Ramos (cell line): ENCODE data around the gene OPRM1.
"Not testable (repeated sequence)": the region's sequence is repeated elsewhere in the genome, so short reads cannot be mapped to it uniquely, and the experiment has no call there.

Source experiments
- in situ Hi-C: fragments of 300-500 bp; cut with MboI; formaldehyde crosslinking; loops from one replicate; pipeline ENCODE4 v1.14.3; 2022; ENCODE audit warnings: low sequenced_read_pairs; ENCODE audit not compliant: unreplicated experiment

Gene OPRM1

DNA sequence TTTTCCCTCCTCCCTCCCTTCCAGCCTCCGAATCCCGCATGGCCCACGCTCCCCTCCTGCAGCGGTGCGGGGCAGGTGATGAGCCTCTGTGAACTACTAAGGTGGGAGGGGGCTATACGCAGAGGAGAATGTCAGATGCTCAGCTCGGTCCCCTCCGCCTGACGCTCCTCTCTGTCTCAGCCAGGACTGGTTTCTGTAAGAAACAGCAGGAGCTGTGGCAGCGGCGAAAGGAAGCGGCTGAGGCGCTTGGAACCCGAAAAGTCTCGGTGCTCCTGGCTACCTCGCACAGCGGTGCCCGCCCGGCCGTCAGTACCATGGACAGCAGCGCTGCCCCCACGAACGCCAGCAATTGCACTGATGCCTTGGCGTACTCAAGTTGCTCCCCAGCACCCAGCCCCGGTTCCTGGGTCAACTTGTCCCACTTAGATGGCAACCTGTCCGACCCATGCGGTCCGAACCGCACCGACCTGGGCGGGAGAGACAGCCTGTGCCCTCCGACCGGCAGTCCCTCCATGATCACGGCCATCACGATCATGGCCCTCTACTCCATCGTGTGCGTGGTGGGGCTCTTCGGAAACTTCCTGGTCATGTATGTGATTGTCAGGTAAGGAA is at the start of gene OPRM1:
Gene OPRM1 (plus strand): TSS at position 10 of the 612 bp plus-strand sequence. CDS start 305 bp downstream, at position 315.
- in situ Hi-C loops = no loop called here

DNA sequence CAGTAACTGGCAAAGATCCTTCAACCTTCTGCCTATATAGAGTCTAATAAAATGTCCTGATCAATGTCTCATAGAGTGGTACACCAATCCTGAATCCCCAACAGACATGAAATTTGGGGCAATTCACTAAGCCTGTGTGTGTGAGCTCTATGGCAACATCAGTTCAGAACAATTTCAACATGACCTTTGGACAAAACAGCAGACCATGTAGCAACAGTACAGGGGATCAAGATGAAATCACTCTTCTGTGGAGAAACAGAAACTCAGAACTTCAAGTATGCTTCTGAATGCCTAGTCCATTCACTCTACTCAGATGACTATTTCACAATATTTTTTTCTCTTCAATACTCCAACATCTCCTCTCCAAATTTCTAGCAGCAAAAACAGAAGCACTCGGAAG is 49.1 kb upstream of the OPRM1 start:
- in situ Hi-C loops = no loop called here

DNA sequence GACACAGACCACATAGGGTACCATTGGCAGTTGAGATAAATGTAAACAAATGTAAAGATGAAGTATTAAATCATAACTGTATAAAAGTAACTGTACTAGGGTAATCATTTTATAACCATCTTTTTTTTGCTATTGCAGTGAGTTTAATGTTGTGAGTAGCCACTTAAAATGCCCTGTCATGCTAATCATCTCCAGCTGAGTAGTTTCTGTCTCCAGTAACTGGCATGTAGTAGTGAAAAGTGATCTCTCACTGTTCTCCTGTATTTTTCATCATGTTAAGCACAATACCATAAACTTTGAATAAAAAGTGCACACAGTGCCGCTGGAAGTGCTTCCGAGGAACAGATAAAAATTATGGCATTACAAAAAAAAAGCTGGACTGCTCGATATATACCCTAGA is 45.0 kb upstream of the OPRM1 start:
- in situ Hi-C loops = no loop called here

DNA sequence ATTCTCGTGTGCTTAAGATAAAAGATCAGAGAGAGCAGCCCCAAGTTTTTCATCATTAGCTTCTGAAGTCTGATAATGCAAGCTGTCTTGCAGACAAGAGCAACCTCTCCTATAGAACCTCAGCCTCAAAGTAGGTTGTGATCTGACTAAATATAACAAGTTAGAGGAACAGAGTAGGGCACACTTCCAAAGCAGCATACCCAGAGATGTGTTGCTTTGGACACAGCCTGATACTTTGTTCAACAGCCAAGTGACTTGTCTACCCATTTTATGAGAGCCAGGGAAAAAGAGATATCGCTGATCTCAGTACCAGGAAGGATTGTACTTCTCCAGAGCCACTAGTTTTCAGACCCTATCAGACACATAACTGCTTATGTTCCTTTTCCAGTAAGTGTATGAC is 44.2 kb upstream of the OPRM1 start:
- in situ Hi-C loops = no loop called here

DNA sequence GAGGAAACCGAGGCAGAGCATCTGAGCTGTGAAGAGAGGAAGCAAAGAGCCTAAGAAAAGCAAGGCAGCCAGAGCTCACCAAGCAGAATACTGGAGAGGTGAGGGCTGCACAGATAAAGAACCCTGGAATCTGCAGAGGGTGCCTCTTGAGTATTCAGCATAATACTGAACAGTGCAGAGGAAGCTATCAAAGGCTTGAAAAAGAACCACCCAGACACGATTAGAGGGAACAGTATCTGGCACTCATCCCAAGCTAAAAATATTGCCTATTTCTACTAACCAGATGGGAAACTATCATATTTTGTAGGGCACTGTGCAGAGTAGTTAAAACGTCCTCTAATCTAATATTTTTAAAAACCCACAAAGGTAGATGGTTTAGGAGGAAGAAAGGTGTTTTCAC is 41.8 kb upstream of the OPRM1 start:
- in situ Hi-C loops = no loop called here

DNA sequence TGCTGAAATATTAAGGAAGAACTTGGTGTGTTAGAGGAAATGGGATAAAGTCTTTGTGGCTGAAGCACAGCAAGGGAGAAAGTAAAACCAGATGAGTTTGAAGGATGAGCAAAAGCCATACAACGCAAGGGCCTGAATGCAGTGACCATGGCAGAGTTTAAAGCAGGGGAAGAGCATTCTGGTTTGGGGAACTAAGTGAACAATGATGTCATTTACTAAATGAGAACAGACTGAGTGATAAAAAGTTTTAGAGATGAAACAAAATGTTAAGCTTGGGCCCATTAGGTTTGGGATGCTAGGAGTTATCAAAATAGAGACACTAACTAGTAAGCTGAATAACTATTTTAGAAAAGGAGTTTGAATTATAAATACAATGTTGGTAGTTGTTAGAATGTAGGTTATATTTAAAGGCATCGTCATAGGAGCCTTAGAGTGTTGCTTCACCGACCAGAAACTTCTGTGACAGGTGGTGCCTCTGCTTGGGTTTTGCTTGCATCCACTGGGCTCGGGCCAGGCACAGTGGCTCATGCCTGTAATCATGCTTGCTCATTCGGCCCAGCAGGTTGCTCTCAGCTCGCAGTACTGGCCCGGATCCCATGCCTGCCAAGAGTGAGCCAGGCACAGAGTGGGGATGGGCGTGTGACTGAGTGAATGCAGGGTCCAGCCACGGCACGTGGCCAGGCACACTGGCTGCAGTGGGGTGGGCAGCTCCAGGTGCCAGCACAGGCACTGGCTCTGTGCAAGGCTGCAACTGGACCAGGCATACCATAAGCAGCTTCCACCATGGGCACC is 37.4 kb upstream of the OPRM1 start:
- in situ Hi-C loops = no loop called here

DNA sequence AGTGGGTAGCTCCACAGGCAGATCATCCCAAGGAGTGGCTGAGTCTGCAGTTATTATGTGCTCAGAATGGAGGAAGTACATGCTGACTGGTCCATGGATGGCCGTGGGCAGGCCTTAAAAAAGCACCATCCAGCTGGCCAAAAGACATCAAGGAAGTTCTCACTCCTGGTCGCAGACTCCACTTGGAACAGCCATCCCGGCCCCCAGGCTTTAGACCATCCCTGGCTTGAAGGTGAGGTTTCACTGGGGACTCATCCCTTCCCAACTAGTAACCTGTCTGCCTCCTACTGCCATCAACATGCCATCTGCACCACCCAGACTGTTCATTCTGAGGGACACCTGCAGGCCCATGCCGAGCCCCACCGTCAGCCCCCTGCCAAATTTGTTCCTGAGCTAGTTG is 36.1 kb upstream of the OPRM1 start:
- in situ Hi-C loops = no loop called here

DNA sequence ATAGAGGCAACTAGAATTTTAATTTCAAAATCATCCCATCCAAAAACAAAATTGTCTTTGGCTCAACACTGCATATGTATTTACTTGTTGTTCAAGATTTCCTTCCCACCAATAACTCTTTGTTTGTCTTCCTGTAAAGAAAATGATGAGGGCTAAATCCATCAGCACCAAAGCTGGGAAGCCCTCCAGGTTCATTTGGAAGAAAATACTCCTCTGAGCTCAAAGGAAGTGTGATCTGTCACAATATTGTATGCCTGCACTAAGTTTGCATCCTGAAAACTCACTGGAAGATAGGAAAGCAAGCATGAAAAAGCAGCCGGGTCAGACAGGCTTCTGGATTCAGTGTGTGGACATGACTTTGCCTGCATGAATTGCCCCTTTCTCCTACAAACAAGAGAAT is 28.7 kb upstream of the OPRM1 start:
- in situ Hi-C loops = no loop called here

DNA sequence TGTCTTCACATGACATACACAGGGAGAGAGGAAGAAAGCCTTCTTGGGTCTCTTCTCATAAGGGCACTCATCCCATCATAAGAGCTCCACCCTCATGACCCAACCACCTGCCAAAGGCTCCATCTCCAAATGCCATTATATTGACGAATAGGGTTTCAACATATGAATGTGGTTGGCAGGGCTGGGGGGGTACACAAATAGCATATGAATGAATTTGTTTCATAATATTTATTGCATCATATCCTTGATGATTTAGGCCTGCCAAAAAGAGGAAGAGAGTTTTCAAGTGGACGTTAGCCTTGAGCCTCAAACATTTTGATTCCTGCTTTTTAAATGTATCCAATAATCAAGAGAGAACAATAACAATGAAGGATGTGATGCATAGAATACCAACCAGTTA is 26.2 kb upstream of the OPRM1 start:
- in situ Hi-C loops = no loop called here

DNA sequence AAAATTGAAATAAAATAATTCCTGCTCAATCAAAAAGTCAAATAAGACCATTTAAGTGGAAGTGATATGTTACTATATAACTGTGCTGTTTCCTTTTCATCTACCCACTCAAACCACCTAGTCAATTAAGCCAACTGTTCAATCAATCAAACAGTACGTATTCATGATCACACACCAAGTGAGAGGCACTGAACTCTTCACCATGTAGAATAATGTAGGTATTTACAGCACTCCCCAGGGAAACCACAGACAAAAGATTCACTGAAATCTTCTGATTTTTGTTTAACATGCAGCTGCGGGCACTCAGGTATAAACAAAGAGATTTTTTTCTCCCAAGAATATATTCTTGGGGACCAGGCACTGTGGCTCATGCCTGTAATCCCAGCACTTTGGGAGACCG is 21.3 kb upstream of the OPRM1 start:
- in situ Hi-C loops = no loop called here

DNA sequence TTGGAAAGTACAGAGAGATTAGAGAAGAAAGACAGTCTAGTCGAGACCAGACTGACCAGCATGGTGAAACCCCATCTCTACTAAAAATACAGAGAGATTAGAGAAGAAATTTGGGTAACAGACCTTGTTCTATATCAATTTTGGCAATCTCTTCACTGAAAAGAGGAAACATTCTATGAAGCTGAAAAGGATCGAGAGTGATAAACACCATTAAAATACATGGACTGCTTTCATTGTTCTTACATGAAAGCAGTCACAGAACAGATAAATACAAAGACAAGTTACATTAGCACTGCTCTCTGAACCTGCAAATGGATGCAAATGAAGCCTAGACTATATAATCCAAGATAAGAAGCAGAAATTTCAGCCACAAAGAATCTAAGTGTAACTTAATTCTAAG is 8.4 kb upstream of the OPRM1 start:
- in situ Hi-C loops = no loop called here

DNA sequence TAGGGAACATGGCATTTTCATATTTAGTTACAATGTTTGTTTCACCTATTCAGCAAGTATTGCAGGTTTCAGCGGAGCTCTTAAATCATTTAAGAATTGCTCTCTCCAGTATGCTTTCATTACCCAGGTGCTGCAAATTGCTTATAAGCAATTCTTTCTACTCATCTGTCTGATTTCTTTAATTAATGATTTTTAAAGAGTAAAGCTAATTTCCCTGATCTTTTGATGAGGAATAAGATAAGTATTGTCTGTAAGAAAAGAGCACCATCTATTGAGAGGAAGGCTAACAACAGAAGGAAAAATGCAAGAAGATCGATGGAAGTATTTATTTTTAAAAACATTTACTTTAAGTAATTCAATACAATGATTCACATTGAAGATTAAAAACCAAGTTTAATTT is 2.0 kb downstream of the OPRM1 start:
- in situ Hi-C loops = no loop called here

DNA sequence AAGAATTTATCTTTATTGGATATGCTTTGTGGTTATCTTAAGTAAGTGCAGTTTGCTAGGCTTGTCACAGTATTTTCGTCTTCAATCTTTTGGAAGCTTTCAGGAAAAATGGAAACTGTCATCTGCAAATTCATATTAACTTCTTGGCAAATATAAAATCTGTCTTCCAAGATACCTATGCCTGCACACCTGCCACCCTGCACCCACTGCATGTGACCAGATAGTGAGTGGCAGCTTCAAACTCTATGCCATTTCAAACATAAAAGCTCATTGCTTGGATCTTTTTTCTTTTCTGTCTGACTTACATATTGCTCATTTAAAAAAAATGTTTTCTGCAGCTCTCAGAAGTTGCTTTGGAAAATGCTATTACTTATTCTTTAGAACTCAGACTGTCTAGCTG is 14.1 kb downstream of the OPRM1 start:
- in situ Hi-C loops = no loop called here

DNA sequence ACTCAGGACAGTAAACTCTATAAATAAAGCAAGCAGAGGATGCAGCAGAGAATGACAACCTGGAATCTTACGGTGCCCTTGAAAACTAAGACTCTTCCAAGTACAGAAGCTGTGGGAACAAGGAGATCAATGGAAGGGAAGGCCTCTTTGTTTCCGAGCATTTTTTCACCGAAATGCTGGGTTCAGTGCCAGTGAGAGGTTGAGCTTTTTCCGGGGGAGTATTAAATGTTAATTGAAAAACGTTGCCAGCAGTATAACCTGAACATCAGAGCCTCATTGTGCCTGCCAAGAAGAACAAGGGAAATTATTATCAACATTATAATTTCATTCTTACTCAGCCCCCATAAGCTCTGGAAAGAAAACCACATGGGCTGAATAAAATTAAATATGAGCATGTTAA is 17.5 kb downstream of the OPRM1 start:
- in situ Hi-C loops = no loop called here

DNA sequence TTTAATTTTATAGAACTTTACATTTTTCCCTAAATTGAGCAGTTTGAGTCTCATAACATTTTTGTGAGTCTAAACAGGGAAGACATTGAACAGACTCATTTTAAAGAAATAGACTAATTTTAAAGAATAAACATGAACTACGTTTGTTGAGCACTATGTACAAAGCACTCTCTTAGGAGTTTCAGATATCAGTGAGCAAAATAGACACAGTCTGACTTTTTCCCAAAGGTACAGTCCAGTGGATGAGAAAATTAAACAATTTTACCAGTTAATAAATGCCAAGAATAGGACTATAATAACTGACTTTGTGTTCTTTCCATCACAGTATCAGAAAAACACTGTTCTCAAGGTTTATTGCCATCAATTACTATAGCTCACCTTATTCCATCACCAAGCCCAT is 18.1 kb downstream of the OPRM1 start:
- in situ Hi-C loops = no loop called here

DNA sequence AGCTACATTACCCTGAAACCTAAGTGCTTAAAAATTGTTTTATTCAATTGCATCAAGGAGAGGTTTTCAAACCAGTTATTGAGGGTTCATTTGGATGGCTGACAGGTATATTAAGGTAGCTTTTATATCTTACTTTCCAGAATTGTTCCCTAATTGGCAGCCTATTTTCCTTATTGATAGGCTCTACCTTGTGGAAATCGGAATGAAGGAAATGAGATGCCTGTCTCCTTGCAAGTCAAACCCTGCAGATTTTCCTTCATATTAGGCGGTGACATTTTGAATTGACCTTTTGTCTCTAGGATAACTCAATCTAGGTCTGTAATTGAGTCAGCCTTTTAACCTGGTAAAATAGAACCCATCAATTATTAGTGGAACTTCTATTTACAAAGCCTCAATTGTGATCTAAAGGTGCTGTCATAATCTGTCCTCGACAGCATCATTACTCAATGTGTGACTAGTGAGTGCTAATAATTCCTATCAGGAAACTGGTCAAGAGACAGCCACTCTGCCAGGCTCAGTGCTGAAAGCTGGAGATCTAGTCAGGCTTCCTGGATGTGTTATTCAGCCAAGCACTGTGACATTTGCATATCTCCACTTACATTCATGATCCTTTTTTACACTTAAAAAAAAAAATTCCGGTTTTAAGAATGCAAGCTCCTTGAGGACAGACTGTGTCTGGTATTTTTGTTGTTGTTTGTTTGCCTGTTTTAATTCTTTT is 20.1 kb downstream of the OPRM1 start:
- in situ Hi-C loops = no loop called here

DNA sequence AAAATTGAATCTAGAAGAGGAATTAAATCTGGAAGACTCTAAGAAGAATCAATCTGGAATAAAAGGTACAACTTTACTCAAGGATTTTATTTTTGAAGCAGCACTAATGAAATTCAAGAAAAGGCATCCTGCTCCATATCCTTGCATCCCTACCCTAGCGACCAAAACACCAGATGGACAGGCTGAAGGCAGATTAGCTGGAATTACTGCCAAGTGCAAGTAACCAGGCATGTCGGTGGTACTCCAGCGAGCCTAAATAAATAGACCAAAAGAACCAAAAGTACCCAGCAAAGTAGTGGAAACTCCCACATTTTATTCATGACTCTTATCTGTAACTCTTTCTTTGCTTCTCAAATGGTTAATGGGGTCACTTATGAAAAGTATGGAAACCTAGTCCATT is 21.0 kb downstream of the OPRM1 start:
- in situ Hi-C loops = no loop called here

DNA sequence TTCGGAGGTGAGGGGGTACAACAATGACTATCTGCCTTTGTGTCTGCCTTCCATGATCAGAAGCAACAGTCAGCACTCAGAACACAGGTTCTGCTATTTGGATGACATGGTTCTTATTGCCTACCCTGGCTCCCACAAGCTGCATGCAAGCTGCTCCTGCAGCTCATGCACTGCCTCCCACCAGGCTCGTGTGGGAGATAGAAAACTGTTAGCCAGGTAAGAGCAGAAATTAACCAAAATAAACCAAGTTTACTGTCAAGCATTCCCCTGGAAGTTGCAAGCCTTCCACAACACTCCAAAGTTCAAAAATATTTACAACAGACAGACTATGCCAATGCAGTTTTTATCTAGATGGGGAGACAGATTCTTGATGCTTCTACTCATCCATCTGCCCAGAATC is 31.0 kb downstream of the OPRM1 start:
- in situ Hi-C loops = no loop called here

DNA sequence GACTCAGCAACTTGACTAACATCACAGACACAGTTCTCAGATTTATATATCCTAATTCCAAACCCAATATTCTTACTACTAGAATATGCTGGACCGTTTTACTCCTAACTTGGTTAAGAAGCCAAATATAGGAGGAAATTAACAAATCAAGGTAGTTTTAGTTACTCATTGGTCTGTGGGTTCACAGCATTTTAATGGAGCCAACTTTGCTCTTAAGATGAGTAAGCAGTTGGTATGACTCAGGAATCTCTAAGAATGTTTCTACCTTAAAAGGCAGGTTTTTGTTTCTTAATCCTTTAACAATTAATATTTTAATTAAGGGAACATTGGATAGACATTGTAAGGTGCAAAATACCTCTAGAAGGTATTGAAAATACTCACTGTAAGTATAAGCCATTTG is 31.6 kb downstream of the OPRM1 start:
- in situ Hi-C loops = no loop called here

DNA sequence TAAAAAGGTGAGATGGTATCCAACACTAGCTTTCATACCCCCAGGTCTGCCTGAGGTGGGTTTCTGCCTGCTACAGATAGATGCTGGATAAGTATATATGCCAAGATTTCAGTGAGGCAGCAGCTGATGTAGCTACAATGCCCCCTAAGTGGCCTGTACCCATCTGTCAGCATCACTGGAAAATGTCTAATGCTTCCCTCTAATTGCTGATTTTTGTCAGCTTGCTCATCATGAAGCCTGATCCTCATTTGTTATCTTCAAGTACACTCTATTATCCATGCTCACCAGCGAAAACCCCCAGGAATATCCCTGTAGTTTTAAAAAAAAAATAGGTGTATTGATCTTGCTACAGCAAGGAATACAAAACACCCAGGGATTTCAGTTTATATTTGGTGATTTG is 32.2 kb downstream of the OPRM1 start:
- in situ Hi-C loops = no loop called here

DNA sequence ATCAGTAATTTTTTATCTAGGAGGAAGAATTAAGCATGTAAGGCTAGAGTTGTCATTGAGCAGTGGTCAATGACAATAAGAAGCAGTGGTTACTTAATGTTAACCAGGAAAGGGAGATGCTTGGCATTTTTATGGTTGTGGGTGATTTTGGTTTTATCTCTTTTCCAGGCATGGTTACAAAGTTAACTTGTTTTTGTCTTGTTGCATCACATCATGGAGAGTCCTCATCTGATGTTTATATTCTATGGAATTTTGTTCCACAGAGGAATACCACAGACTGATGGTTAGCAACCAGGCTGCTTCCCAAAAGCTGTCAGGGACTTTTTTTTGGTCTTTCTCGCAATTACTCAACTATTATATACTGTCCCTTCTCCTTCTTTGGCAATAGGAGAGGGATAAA is 32.7 kb downstream of the OPRM1 start:
- in situ Hi-C loops = no loop called here

DNA sequence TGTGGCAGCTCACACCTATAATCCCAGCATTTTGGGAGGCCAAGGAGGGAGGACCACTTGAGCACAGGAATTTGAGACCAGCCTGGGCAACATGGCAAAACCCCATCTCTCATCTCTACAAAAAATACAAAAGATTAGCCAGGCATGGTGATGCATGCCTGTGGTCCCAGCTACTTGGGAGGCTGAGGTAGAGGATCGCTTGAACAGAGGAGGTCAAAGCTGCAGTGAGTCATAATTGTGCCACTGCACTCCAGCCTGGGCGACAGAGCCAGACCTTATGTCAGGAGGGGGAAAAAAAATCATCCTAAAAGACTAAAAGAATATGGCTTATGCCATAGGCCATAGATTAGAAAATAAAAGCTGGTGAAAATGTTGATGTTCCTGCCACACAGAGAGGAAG is 39.6 kb downstream of the OPRM1 start:
- in situ Hi-C loops = not testable (repeated sequence)
